ENCODE data around the gene RFNG.
A peak's percentile ranks its signal among the peaks of the same experiment; 100 is the strongest.

The RFNG gene

GRCh38 chr17:82097184-82097918 lies 45.7 kb upstream of the RFNG start:
- H3K4me3 ChIP-seq (ENCODE audit: low read depth, low read length) = peak overlapping the region; percentile 69
- no peak for TF ChIP-seq CTCF (IDR thresholded peaks at IDR 0.05; ENCODE audit: low read depth, low read length)

- TF ChIP-seq CTCF (IDR thresholded peaks at IDR 0.05; ENCODE audit: low read depth, low read length) = no peak
- H3K4me3 ChIP-seq (ENCODE audit: low read depth, low read length) = peak overlapping the region; percentile 69
These were observed 45.1 kb upstream of the RFNG start for GRCh38 chr17:82096709-82097183.

GRCh38 chr17:82095777-82096708 lies 44.4 kb upstream of the RFNG start:
- no peak for TF ChIP-seq CTCF (IDR thresholded peaks at IDR 0.05; ENCODE audit: low read depth, low read length)
- peak overlapping the region; percentile 69 for H3K4me3 ChIP-seq (ENCODE audit: low read depth, low read length)

- H3K4me3 ChIP-seq (ENCODE audit: low read depth, low read length) = no peak overlapping the region
- no peak for TF ChIP-seq CTCF (IDR thresholded peaks at IDR 0.05; ENCODE audit: low read depth, low read length)
These were observed 43.5 kb upstream of the RFNG start for GRCh38 chr17:82094931-82095776.

GRCh38 chr17:82092995-82093751 lies 41.6 kb upstream of the RFNG start:
- H3K4me3 ChIP-seq (ENCODE audit: low read depth, low read length) = no peak overlapping the region
- no peak for TF ChIP-seq CTCF (IDR thresholded peaks at IDR 0.05; ENCODE audit: low read depth, low read length)

- no peak overlapping the region for H3K4me3 ChIP-seq (ENCODE audit: low read depth, low read length)
- TF ChIP-seq CTCF (IDR thresholded peaks at IDR 0.05; ENCODE audit: low read depth, low read length) = no peak
These were observed 41.0 kb upstream of the RFNG start for GRCh38 chr17:82092628-82092994.
